Measurements from ENCODE around the gene ETV3.

DNA sequence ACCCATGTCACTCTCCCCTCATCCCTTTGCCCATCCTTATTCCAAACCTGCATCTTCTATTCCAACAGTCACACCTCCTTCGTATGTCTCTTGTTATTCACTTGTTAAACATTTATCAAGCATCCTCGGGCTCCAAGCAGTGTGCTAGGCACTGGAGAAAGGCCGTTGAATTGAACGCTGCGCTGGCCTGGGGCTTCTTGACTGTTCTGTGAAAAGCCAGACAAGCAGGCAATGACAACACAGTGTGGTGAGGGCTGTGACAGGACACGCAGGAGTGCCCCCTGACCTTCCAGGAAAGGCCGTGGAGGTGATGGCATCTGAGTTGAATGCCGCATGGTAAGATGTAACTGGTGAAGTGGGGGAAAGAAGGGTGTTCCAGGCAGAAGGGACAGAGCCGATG is 19.2 kb downstream of the ETV3 start:
- TF ChIP-seq, protein P1, sequence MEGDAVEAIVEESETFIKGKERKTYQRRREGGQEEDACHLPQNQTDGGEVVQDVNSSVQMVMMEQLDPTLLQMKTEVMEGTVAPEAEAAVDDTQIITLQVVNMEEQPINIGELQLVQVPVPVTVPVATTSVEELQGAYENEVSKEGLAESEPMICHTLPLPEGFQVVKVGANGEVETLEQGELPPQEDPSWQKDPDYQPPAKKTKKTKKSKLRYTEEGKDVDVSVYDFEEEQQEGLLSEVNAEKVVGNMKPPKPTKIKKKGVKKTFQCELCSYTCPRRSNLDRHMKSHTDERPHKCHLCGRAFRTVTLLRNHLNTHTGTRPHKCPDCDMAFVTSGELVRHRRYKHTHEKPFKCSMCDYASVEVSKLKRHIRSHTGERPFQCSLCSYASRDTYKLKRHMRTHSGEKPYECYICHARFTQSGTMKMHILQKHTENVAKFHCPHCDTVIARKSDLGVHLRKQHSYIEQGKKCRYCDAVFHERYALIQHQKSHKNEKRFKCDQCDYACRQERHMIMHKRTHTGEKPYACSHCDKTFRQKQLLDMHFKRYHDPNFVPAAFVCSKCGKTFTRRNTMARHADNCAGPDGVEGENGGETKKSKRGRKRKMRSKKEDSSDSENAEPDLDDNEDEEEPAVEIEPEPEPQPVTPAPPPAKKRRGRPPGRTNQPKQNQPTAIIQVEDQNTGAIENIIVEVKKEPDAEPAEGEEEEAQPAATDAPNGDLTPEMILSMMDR (IDR thresholded peaks at IDR 0.05; ENCODE audit: low read depth, low read length), result no peak
- TF ChIP-seq POLR2A (IDR thresholded peaks at IDR 0.05; ENCODE audit: extremely low read depth, insufficient read length), result no peak

Measured in NB4 (cell line).